HG02973 (cell line): Measurements from ENCODE around the gene HECTD2.
"Not testable (repeated sequence)": the region's sequence is repeated elsewhere in the genome, so short reads cannot be mapped to it uniquely, and the experiment has no call there.

Source experiments
- ATAC-seq: cut with Tn5 transposase; IDR thresholded peaks from one replicate; pipeline ENCODE4 v1.9.1; 2021; ENCODE audit warnings: moderate library complexity; ENCODE audit not compliant: unreplicated experiment

The HECTD2 gene

GRCh38 chr10:91472911-91473310 is 62.8 kb downstream of the HECTD2 start:
- no peak for ATAC-seq

GRCh38 chr10:91474009-91474408 is 63.9 kb downstream of the HECTD2 start:
- no peak for ATAC-seq

GRCh38 chr10:91477236-91477635 is 67.1 kb downstream of the HECTD2 start:
- ATAC-seq = no peak

- no peak for ATAC-seq
Measured at GRCh38 chr10:91479583-91479982, 69.4 kb downstream of the HECTD2 start.

GRCh38 chr10:91487911-91488582 is 77.9 kb downstream of the HECTD2 start:
- no peak for ATAC-seq

GRCh38 chr10:91493313-91493712 is 83.2 kb downstream of the HECTD2 start:
- ATAC-seq = no peak

- ATAC-seq = no peak
Measured at GRCh38 chr10:91495402-91495801, 85.3 kb downstream of the HECTD2 start.

- no peak for ATAC-seq
Measured at GRCh38 chr10:91496016-91496415, 85.9 kb downstream of the HECTD2 start.

GRCh38 chr10:91511549-91512330 is 101.6 kb downstream of the HECTD2 start:
- no peak for ATAC-seq

GRCh38 chr10:91512458-91512857 is 102.3 kb downstream of the HECTD2 start:
- ATAC-seq = no peak

- no peak for ATAC-seq
Measured at GRCh38 chr10:91513598-91514424, 103.7 kb downstream of the HECTD2 start.

- ATAC-seq = no peak
Measured at GRCh38 chr10:91514787-91515186, 104.6 kb downstream of the HECTD2 start.

- no peak for ATAC-seq
Measured at GRCh38 chr10:91517394-91517793, 107.2 kb downstream of the HECTD2 start.

- no peak for ATAC-seq
Measured at GRCh38 chr10:91519899-91520514, 109.9 kb downstream of the HECTD2 start.

- no peak for ATAC-seq
Measured at GRCh38 chr10:91520661-91521060, 110.5 kb downstream of the HECTD2 start.

GRCh38 chr10:91521439-91521838 is 111.3 kb downstream of the HECTD2 start:
- no peak for ATAC-seq

- no peak for ATAC-seq
Measured at GRCh38 chr10:91525896-91526712, 116.0 kb downstream of the HECTD2 start.

GRCh38 chr10:91528080-91528479 is 117.9 kb downstream of the HECTD2 start:
- no peak for ATAC-seq

GRCh38 chr10:91528768-91529167 is 118.6 kb downstream of the HECTD2 start:
- ATAC-seq = no peak

GRCh38 chr10:91534789-91535188 is 124.6 kb downstream of the HECTD2 start:
- ATAC-seq = not testable (repeated sequence)
